Stomach (tissue), 4 donors: ENCODE measurements around the gene SHANK2.

Experiments
- CTCF ChIP-seq, 7 experiments: fragments of 450-650 bp in 4 of 7; fragments of 200-600 bp in 3 of 7; sonication (generic) in 3 of 7; IDR thresholded peaks; one replicate each; pipeline ENCODE4 v1.5.1; 2016 to 2019; ENCODE audit warnings: antibody characterized with exemption in 7 of 7, control low read depth in 2 of 7, mild to moderate bottlenecking in 1 of 7
- POLR2A ChIP-seq, 4 donors: fragments of 450-650 bp; IDR thresholded peaks; one replicate each; pipeline ENCODE4 v1.6.1; 2016; ENCODE audit warnings: antibody characterized with exemption in 4 of 4, control low read depth in 2 of 4, mild to moderate bottlenecking in 1 of 4, moderate library complexity in 1 of 4

GRCh38 chr11:71238285-71238875, 14.0 kb downstream of the SHANK2 start:
- TF ChIP-seq CTCF (IDR thresholded peaks at IDR 0.05) = no peak
- TF ChIP-seq POLR2A (IDR thresholded peaks at IDR 0.05) = no peak
